Parathyroid adenoma (tissue), 2 donors: ENCODE data around the gene PLPPR2.
"Not testable (repeated sequence)": the region's sequence is repeated elsewhere in the genome, so short reads cannot be mapped to it uniquely, and the experiment has no call there.

ENCODE experiments used
- H2AFZ ChIP-seq: fragments of 300-600 bp; sonication (generic); one replicate; pipeline ENCODE4 v1.7.0; 2017; ENCODE audit warnings: antibody characterized with exemption, mild to moderate bottlenecking
- H3K27ac ChIP-seq: fragments of 300-600 bp; sonication (generic); one replicate; pipeline ENCODE4 v1.7.0; 2017
- H3K27me3 ChIP-seq: fragments of 300-600 bp; sonication (generic); one replicate; pipeline ENCODE4 v1.7.0; 2017; ENCODE audit warnings: low read length; ENCODE audit not compliant: control insufficient read depth, insufficient read depth
- H3K36me3 ChIP-seq: fragments of 300-600 bp; sonication (generic); one replicate; pipeline ENCODE4 v1.7.0; 2017; ENCODE audit warnings: low read length; ENCODE audit not compliant: control insufficient read depth, insufficient read depth
- H3K4me1 ChIP-seq: fragments of 300-600 bp; sonication (generic); one replicate; pipeline ENCODE4 v1.7.0; 2017; ENCODE audit warnings: control low read depth
- H3K4me2 ChIP-seq: fragments of 300-600 bp; sonication (generic); one replicate; pipeline ENCODE4 v1.7.0; 2017; ENCODE audit warnings: low read length
- H3K4me3 ChIP-seq: fragments of 300-600 bp; sonication (generic); one replicate; pipeline ENCODE4 v1.7.0; 2017; ENCODE audit warnings: low read depth, low read length
- H3K79me2 ChIP-seq: fragments of 300-600 bp; sonication (generic); one replicate; pipeline ENCODE4 v1.7.0; 2017; ENCODE audit warnings: control low read depth
- H3K9ac ChIP-seq: fragments of 300-600 bp; sonication (generic); one replicate; pipeline ENCODE4 v1.7.0; 2017; ENCODE audit warnings: mild to moderate bottlenecking
- H3K9me3 ChIP-seq: fragments of 300-600 bp; sonication (generic); one replicate; pipeline ENCODE4 v1.7.0; 2017; ENCODE audit warnings: low read length; ENCODE audit not compliant: control insufficient read depth
- TF ChIP-seq, protein P1 (sequence below): fragments of 300-600 bp; sonication (generic); IDR thresholded peaks from one replicate; pipeline ENCODE4 v1.7.0; 2017; ENCODE audit warnings: antibody characterized with exemption, mild to moderate bottlenecking
- donor health status: primary hyperparathyroidism.

Gene PLPPR2

DNA sequence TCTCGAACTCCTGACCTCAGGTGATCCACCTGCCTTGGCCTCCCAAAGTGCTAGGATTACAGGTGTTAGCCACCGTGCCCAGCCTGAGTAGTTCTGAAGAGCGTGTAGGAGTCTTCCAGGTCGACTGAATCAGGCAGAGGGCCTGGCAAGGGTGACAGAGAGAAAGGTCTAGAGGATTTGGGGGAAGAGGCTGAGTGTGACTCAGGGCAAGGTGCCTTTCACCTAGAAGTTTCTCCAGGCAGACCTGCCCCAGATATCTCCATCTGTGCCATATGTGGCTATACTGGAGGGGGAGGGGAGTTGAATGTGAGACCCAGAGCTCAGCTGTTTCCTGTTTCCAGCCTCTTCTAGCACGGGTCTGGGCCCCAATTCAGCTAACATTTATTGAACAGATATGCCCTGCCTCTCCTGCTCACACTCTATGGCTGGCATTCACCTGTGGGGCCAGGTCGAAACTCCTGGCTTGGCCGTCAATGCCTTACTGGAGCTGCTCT, 7.6 kb upstream of the PLPPR2 start:
- TF ChIP-seq, protein P1, sequence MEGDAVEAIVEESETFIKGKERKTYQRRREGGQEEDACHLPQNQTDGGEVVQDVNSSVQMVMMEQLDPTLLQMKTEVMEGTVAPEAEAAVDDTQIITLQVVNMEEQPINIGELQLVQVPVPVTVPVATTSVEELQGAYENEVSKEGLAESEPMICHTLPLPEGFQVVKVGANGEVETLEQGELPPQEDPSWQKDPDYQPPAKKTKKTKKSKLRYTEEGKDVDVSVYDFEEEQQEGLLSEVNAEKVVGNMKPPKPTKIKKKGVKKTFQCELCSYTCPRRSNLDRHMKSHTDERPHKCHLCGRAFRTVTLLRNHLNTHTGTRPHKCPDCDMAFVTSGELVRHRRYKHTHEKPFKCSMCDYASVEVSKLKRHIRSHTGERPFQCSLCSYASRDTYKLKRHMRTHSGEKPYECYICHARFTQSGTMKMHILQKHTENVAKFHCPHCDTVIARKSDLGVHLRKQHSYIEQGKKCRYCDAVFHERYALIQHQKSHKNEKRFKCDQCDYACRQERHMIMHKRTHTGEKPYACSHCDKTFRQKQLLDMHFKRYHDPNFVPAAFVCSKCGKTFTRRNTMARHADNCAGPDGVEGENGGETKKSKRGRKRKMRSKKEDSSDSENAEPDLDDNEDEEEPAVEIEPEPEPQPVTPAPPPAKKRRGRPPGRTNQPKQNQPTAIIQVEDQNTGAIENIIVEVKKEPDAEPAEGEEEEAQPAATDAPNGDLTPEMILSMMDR, result no peak
- Histone ChIP-seq H3K4me3 (no peak overlapping the region), H3K36me3 (no peaks in the 10 kb centered on the region), H3K79me2 (no peaks in the 10 kb centered on the region), H3K9ac (no peak overlapping the region), H3K9me3 (no peaks in the 10 kb centered on the region), H3K27ac (no peak overlapping the region), H3K4me2 (no peak overlapping the region), H3K4me1 (peaks cover 19% of the 10 kb centered on the region), H2AFZ (no peak overlapping the region), H3K27me3 (no peaks in the 10 kb centered on the region)

DNA sequence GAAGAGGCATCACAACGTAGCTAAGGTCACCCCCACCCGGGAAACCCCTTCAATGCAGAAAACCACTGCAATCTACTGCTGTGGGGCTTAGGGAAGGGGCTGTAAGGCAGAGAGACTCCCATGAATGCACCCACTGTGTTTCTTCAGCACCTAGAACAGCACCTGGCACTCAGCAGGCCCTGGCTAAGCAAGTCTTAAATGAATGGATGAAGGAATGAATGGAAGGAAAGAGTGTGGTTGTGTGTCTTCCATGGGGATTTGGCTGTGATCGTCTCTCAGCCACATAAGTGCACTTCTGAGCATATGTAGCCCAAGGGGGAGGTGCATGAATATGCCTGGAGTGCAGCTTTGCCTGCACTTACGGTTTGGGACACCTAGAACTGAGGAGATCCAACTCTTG, 6.1 kb upstream of the PLPPR2 start:
- H3K4me1 ChIP-seq, result peaks cover 16% of the 10 kb centered on the region
- H3K36me3 ChIP-seq, result no peaks in the 10 kb centered on the region
- no peak overlapping the region for H2AFZ ChIP-seq
- no peaks in the 10 kb centered on the region for H3K79me2 ChIP-seq
- no peak overlapping the region for H3K9ac ChIP-seq
- H3K27me3 ChIP-seq, result no peaks in the 10 kb centered on the region
- no peak overlapping the region for H3K27ac ChIP-seq
- no peak overlapping the region for H3K4me3 ChIP-seq
- H3K9me3 ChIP-seq, result no peaks in the 10 kb centered on the region
- H3K4me2 ChIP-seq, result no peak overlapping the region
- TF ChIP-seq, protein P1, result no peak

DNA sequence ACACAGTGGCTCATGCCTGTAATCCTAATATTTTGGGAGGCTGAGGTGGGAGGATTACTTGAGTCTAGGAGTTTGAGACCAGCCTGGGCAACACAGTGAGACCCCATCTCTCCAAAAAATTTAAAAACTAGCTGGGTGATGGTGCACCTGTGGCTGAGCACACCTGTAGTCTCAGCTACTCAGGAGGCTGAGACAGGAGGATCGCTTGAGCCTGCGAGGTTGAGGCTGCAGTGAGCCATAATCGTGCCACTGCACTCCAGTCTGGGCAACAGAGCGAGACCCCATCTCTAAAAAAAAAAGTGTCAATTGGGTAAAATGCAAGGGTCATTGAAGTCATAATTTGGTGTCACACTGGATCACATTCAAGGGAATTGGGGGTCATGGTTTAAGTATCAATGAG, 1.1 kb upstream of the PLPPR2 start:
- not testable (repeated sequence) for H3K4me3 ChIP-seq, H3K9me3 ChIP-seq, H3K36me3 ChIP-seq, H3K79me2 ChIP-seq, H2AFZ ChIP-seq, H3K4me2 ChIP-seq, H3K4me1 ChIP-seq, H3K27ac ChIP-seq, H3K27me3 ChIP-seq, H3K9ac ChIP-seq

DNA sequence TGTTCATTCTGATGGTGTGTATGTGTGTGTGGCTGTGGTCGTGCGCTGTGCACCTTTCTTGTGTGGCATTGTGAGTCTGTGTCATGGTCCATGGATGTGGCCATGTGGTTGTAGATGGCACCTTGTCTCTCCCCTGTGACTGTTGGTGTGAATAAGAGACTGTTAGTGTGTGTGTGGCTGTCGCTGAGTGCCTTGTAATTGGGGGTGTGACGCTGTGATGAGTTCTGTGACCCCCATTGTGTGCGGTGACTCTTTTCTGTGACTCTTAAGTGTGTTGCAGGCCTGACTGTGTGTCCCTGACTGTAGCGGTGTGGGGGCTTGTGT, 804 bp downstream of the PLPPR2 start:
- Histone ChIP-seq H2AFZ (peak overlapping the region; percentile 74), H3K36me3 (no peaks in the 10 kb centered on the region), H3K4me2 (peak overlapping the region; percentile 89), H3K79me2 (peaks cover 4% of the 10 kb centered on the region), H3K27ac (no peak overlapping the region), H3K27me3 (no peaks in the 10 kb centered on the region), H3K4me1 (peaks cover 4% of the 10 kb centered on the region), H3K4me3 (peak overlapping the region; percentile 55), H3K9me3 (no peaks in the 10 kb centered on the region), H3K9ac (peak overlapping the region; percentile 37)
- TF ChIP-seq, protein P1, result no peak

DNA sequence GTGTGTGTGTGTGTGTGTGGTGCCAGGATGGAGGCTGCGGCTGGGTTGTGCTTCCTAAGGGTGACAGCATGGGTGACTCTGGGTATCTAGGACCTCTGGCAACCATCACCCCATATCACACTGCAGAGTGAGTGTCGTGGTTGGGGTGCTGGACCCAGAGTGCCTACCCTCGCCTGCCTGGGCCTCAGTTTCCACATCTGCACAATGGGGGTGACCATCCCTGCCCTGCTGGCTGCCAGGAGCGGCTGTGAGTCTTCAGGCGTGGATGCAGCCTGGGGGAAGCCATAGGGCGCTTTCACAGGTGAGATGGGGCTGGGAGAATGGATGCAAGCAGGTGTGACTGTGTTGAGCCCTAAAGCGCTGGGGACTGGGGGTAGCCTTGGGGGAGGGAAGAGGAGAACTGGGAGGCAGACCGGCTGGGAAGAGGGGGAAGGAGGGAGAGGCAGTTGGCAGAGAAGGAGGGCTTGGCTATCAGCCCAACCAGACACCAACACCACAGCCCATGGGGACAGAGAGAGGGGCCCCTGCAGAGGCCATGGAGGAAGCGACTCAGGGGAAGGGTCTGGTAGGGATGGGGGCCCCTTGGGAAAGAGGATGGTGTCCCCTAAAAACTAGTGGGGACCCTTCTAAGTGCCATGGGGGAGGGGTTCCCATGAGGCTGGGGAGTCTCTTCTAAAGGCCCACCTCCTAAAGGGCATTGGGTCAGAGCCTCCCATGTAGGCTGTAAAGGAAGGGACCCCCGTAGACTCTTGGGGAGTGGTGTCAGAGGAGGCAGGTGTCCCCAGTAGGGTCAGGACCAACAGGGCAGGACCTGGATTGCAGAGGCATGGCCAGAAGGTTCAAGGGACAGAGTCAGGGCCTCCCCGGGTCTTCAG, 1.7 kb downstream of the PLPPR2 start:
- no peak overlapping the region for H3K9ac ChIP-seq
- no peaks in the 10 kb centered on the region for H3K27me3 ChIP-seq
- no peak overlapping the region for H3K4me2 ChIP-seq
- no peaks in the 10 kb centered on the region for H3K36me3 ChIP-seq
- no peak overlapping the region for H2AFZ ChIP-seq
- TF ChIP-seq, protein P1, result no peak
- no peak overlapping the region for H3K27ac ChIP-seq
- no peak overlapping the region for H3K4me3 ChIP-seq
- peaks cover 4% of the 10 kb centered on the region for H3K4me1 ChIP-seq
- H3K9me3 ChIP-seq, result no peaks in the 10 kb centered on the region
- H3K79me2 ChIP-seq, result peaks cover 4% of the 10 kb centered on the region
